HepG2 (cell line): ENCODE results near the gene PYGO2. TPM values are rescaled to one million over a fixed set of nuclear protein-coding genes. Genes with fewer than 3 reads are reported as not detected.

Source experiments
- BHLHE40 ChIP-seq: IDR thresholded peaks from 2 replicates; pipeline ENCODE4 v1.6.1; 2011; ENCODE audit warnings: low read length, improper control_type of control experiment
- GLI4 ChIP-seq: sonication (generic); formaldehyde crosslinking; IDR thresholded peaks from 2 replicates; pipeline ENCODE4 v1.5.1; 2020; ENCODE audit warnings: missing genetic modification reagents, mild to moderate bottlenecking, moderate library complexity, borderline replicate concordance
- HMGA1 ChIP-seq: sonication (generic); formaldehyde crosslinking; conservative IDR thresholded peaks from 2 replicates; pipeline ENCODE4 v1.4.0; 2020; ENCODE audit warnings: missing genetic modification reagents
- HNF1B ChIP-seq: sonication (generic); formaldehyde crosslinking; IDR thresholded peaks from 2 replicates; pipeline ENCODE4 v1.5.1; 2020; ENCODE audit warnings: mild to moderate bottlenecking, moderate library complexity, missing genetic modification reagents
- MBD4 ChIP-seq: IDR thresholded peaks from 2 replicates; pipeline ENCODE4 v1.6.1; 2012; ENCODE audit warnings: low read length, inconsistent platforms, borderline replicate concordance
- MTF2 ChIP-seq: sonication (generic); formaldehyde crosslinking; IDR thresholded peaks from 2 replicates; pipeline ENCODE4 v1.5.0; 2020; ENCODE audit warnings: missing genetic modification reagents, borderline replicate concordance
- NONO ChIP-seq, 2 experiments: fragments of 450-650 bp in 1 of 2; sonication (generic) in 1 of 2; formaldehyde crosslinking in 1 of 2; IDR thresholded peaks in 1 of 2; conservative IDR thresholded peaks in 1 of 2; 2 replicates each; pipeline versions ENCODE4 v1.6.1 to v1.8.0; 2017 to 2022; ENCODE audit warnings: mild to moderate bottlenecking in 1 of 2, missing genetic modification reagents in 1 of 2, moderate library complexity in 1 of 2
- PHF21A ChIP-seq: sonication (generic); formaldehyde crosslinking; IDR thresholded peaks from 2 replicates; pipeline ENCODE4 v1.5.0; 2020; ENCODE audit warnings: mild to moderate bottlenecking, missing genetic modification reagents
- ZFP41 ChIP-seq: sonication (generic); formaldehyde crosslinking; IDR thresholded peaks from 2 replicates; pipeline ENCODE4 v1.4.0; 2020; ENCODE audit warnings: mild to moderate bottlenecking, missing genetic modification reagents, borderline replicate concordance
- ZKSCAN5 ChIP-seq: sonication (generic); formaldehyde crosslinking; IDR thresholded peaks from 2 replicates; pipeline ENCODE4 v1.5.1; 2020; ENCODE audit warnings: mild to moderate bottlenecking, missing genetic modification reagents
- ZNF205 ChIP-seq: IDR thresholded peaks from 2 replicates; pipeline ENCODE4 v1.6.1; 2018; ENCODE audit warnings: missing biosample characterization, missing genetic modification reagents
- ZNF3 ChIP-seq: IDR thresholded peaks from 2 replicates; pipeline ENCODE4 v1.7.0; 2017; ENCODE audit warnings: inconsistent platforms
- ZNF407 ChIP-seq: sonication (generic); formaldehyde crosslinking; IDR thresholded peaks from one replicate; pipeline ENCODE4 v1.5.1; 2020; ENCODE audit warnings: mild to moderate bottlenecking, missing genetic modification reagents; ENCODE audit errors: not compliant biosample characterization
- ZNF670 ChIP-seq: sonication (generic); formaldehyde crosslinking; IDR thresholded peaks from 2 replicates; pipeline ENCODE4 v1.8.0; 2022; ENCODE audit warnings: mild to moderate bottlenecking, missing genetic modification reagents, borderline replicate concordance
- polyA plus RNA-seq, 8 experiments: library from polyadenylated mRNA; depleted of rRNA in 3 of 8; stranded (reverse) in 7 of 8; unstranded in 1 of 8; fragments of >200 nt; fragmentation: Illumina TruSeq in 4 of 8; extraction: Trizol in 4 of 8; gene quantifications; 2 replicates each; pipeline versions ENCODE4 v1.2.1 to v1.2.3, GENCODE V29; 2011 to 2016; ENCODE audit warnings: low read depth in 4 of 8, missing spikeins in 1 of 8, mixed read lengths in 1 of 8; ENCODE audit not compliant: insufficient read depth in 1 of 8
- total RNA-seq, 5 experiments: library from RNA; depleted of rRNA; stranded (reverse); fragments of >200 nt; fragmentation: Illumina TruSeq; extraction: Trizol; gene quantifications; 2 replicates each; pipeline ENCODE4 v1.2.3, GENCODE V29; 2016; ENCODE audit warnings: low read depth in 1 of 5
- TF ChIP-seq, protein P1 (sequence below): sonication (generic); formaldehyde crosslinking; IDR thresholded peaks from 2 replicates; pipeline ENCODE4 v1.9.0; 2021; ENCODE audit warnings: missing genetic modification reagents, mild to moderate bottlenecking, borderline replicate concordance
- TF ChIP-seq, protein P2 (sequence below): sonication (generic); formaldehyde crosslinking; IDR thresholded peaks from 2 replicates; pipeline ENCODE4 v1.4.0; 2020; ENCODE audit warnings: mild to moderate bottlenecking, missing genetic modification reagents

The PYGO2 gene
- total and polyA plus RNA-seq, 2 of the 13 experiments (the other 11 are each of a cell fraction or from before 2014, with no cell fraction given) = 20.3 to 21.8 TPM

GRCh38 chr1:154972517-154973343 lies 11.1 kb upstream of the PYGO2 start (continued):
- TF ChIP-seq, protein P1, sequence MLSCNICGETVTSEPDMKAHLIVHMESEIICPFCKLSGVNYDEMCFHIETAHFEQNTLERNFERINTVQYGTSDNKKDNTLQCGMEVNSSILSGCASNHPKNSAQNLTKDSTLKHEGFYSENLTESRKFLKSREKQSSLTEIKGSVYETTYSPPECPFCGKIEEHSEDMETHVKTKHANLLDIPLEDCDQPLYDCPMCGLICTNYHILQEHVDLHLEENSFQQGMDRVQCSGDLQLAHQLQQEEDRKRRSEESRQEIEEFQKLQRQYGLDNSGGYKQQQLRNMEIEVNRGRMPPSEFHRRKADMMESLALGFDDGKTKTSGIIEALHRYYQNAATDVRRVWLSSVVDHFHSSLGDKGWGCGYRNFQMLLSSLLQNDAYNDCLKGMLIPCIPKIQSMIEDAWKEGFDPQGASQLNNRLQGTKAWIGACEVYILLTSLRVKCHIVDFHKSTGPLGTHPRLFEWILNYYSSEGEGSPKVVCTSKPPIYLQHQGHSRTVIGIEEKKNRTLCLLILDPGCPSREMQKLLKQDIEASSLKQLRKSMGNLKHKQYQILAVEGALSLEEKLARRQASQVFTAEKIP = no peak
- TF ChIP-seq HMGA1 (CRISPR knock-in tag) (no peak), ZNF670 (CRISPR knock-in tag) (0 out of 2 replicates have a peak, but pooled peaks have one; percentile 40), MBD4 (no peak), ZNF205 (no peak), BHLHE40 (no peak), PHF21A (0 out of 2 replicates have a peak, but pooled peaks have one; percentile 68), ZNF3 (CRISPR knock-in tag) (no peak), ZNF407 (CRISPR knock-in tag) (no peak), NONO (IDR thresholded peaks at IDR 0.05) (no peak), NONO (CRISPR knock-in tag; conservative IDR thresholded peaks at IDR 0.05) (peak; percentile 17; the same call in 1 of the 2 replicates), MTF2 (no peak), ZKSCAN5 (CRISPR knock-in tag) (no peak), GLI4 (CRISPR knock-in tag) (no peak), HNF1B (CRISPR knock-in tag) (peak; percentile 83), ZFP41 (CRISPR knock-in tag) (no peak)
- TF ChIP-seq, protein P2, sequence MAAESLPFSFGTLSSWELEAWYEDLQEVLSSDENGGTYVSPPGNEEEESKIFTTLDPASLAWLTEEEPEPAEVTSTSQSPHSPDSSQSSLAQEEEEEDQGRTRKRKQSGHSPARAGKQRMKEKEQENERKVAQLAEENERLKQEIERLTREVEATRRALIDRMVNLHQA (CRISPR knock-in tag) = no peak
